ENCODE results near the gene RBMS2. TPM values are rescaled to one million over a fixed set of nuclear protein-coding genes. Genes with fewer than 3 reads are reported as not detected.

The RBMS2 gene
- polyA plus RNA-seq, 1 of the 3 experiments (the other 2 are of a cell fraction) = 8.9 TPM

GRCh38 chr12:56476972-56477432 lies 44.6 kb upstream of the RBMS2 start:
- 100% methylated on average over 1 of the region's 1 CpG for WGBS (ENCODE audit: low lambda C conversion rate)

DNA sequence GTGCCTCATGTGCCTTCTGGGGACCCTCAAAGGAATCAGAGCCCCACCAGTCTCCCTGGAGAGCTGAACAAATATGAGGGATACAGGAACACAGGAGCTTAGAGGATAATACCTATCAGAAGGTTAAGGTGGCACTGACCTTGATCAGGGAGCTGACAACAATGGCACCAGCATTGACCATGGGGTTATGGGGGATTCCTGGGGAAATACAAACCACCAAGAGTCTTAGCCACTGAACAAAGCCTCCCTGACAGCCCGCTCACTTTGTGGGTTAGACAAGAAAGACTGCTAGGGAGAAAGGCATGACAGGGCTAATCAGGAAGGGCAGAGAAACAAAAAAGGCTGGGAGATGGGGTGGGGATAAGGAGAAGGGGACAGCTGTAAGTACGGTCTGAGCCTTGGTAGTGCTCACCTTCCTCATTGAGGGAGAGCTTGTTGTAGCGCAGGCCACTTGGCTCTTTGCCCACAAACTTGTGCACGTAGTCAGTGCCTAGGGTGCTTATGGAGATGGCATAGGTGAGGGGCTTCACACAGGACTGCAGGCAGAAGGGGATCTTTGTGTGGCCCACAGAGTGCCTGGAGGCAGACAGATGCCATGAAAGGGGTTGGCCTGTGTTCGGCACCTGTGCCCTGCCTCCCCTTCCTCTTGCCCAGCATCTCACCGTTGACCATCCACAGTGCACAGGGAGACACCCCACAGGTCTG lies 43.9 kb upstream of the RBMS2 start:
- Histone ChIP-seq H3K27ac (ENCODE audit: low read depth in 2 of 2, low read length in 1 of 2) (no peak overlapping the region), H2AFZ (ENCODE audit: low read depth) (no peak overlapping the region), H3K9me3 (no peaks in the 10 kb centered on the region), H4K20me1 (ENCODE audit: insufficient read depth) (no peaks in the 10 kb centered on the region), H3K27me3 (ENCODE audit: insufficient read depth) (no peaks in the 10 kb centered on the region), H3K9ac (no peak overlapping the region), H3K4me2 (no peak overlapping the region), H3K4me3 (ENCODE audit: low read depth in 2 of 2, low read length in 1 of 2) (no peak overlapping the region), H3K79me2 (ENCODE audit: insufficient read depth) (no peaks in the 10 kb centered on the region), H3F3A (replicated peaks; ENCODE audit: insufficient read depth) (no peaks in the 10 kb centered on the region), H3K36me3 (replicated peaks in 1 of 2; ENCODE audit: control insufficient read depth in 1 of 2, insufficient read depth in 2 of 2, low read length in 1 of 2) (peaks cover 5 to 6% of the 10 kb centered on the region in 2 experiments), H3K4me1 (ENCODE audit: control insufficient read depth in 1 of 2, insufficient read depth in 2 of 2, low read depth in 1 of 2, low read length in 1 of 2) (no peaks in the 10 kb centered on the region; a peak in 1 of 4 replicates), H3K9me2 (no peaks in the 10 kb centered on the region)
- POLR2A ChIA-PET = interaction anchor here (0.5 kb wide), 1 partner anchor 977 kb away, joined by 4 read pairs; the partner anchor contains the start of gene INHBE
- WGBS (ENCODE audit: low lambda C conversion rate) = 92% methylated on average over 3 of the region's 6 CpGs
- TF ChIP-seq RCOR1 (IDR thresholded peaks at IDR 0.05; ENCODE audit: low read length) (no peak), ZBTB33 (IDR thresholded peaks at IDR 0.05; ENCODE audit: borderline replicate concordance, low read depth) (no peak), RAD21 (IDR thresholded peaks at IDR 0.05; ENCODE audit: low read length) (no peak), POLR2AphosphoS5 (IDR thresholded peaks at IDR 0.05; ENCODE audit: low read depth, low read length) (no peak), FOSL2 (IDR thresholded peaks at IDR 0.05; ENCODE audit: borderline replicate concordance, low read depth) (no peak), TCF12 (IDR thresholded peaks at IDR 0.05) (no peak), TEAD4 (IDR thresholded peaks at IDR 0.05; ENCODE audit: borderline replicate concordance, insufficient read depth) (no peak), YY1 (IDR thresholded peaks at IDR 0.05; ENCODE audit: low read depth) (no peak)
- TF ChIP-seq, protein P1, sequence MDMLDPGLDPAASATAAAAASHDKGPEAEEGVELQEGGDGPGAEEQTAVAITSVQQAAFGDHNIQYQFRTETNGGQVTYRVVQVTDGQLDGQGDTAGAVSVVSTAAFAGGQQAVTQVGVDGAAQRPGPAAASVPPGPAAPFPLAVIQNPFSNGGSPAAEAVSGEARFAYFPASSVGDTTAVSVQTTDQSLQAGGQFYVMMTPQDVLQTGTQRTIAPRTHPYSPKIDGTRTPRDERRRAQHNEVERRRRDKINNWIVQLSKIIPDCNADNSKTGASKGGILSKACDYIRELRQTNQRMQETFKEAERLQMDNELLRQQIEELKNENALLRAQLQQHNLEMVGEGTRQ (IDR thresholded peaks at IDR 0.05; ENCODE audit: borderline replicate concordance, low read depth, low read length) = no peak
- no peak for DNase-seq
- CTCF ChIA-PET = interaction anchor here (0.9 kb wide), 1 partner anchor 9 kb away, joined by 3 read pairs; the partner anchor contains the start of gene SPRYD4

More at GRCh38 chr12:56476972-56477432, 44.6 kb upstream of the RBMS2 start:
- TF ChIP-seq FOSL2 (IDR thresholded peaks at IDR 0.05; ENCODE audit: borderline replicate concordance, low read depth) (no peak), TAF1 (IDR thresholded peaks at IDR 0.05; ENCODE audit: borderline replicate concordance, low read depth, low read length) (no peak), RAD21 (IDR thresholded peaks at IDR 0.05; ENCODE audit: low read length) (no peak), JUND (IDR thresholded peaks at IDR 0.05) (no peak), GATA2 (CRISPR knock-in tag; IDR thresholded peaks at IDR 0.05) (no peak), TEAD4 (IDR thresholded peaks at IDR 0.05; ENCODE audit: borderline replicate concordance, insufficient read depth) (no peak), RCOR1 (IDR thresholded peaks at IDR 0.05; ENCODE audit: low read length) (no peak), GABPA (IDR thresholded peaks at IDR 0.05; ENCODE audit: low read depth) (no peak), TCF12 (IDR thresholded peaks at IDR 0.05) (no peak), USF1 (IDR thresholded peaks at IDR 0.05; ENCODE audit: borderline replicate concordance, low read depth) (no peak)
- DNase-seq = no peak
- Histone ChIP-seq H3K27me3 (ENCODE audit: insufficient read depth) (no peaks in the 10 kb centered on the region), H3K79me2 (ENCODE audit: insufficient read depth) (no peaks in the 10 kb centered on the region), H3K27ac (ENCODE audit: low read depth in 2 of 2, low read length in 1 of 2) (no peak overlapping the region), H3K9ac (no peak overlapping the region), H3K4me2 (no peak overlapping the region), H2AFZ (ENCODE audit: low read depth) (no peak overlapping the region), H3F3A (replicated peaks; ENCODE audit: insufficient read depth) (no peaks in the 10 kb centered on the region), H3K4me1 (ENCODE audit: control insufficient read depth in 1 of 2, insufficient read depth in 2 of 2, low read depth in 1 of 2, low read length in 1 of 2) (no peaks in the 10 kb centered on the region; a peak in 1 of 4 replicates), H4K20me1 (ENCODE audit: insufficient read depth) (no peaks in the 10 kb centered on the region), H3K9me2 (no peaks in the 10 kb centered on the region), H3K36me3 (replicated peaks in 1 of 2; ENCODE audit: control insufficient read depth in 1 of 2, insufficient read depth in 2 of 2, low read length in 1 of 2) (peaks cover 6 to 12% of the 10 kb centered on the region in 2 experiments), H3K4me3 (ENCODE audit: low read depth in 2 of 2, low read length in 1 of 2) (no peak overlapping the region), H3K9me3 (no peaks in the 10 kb centered on the region)
- CTCF ChIA-PET = interaction anchor here (0.9 kb wide), 1 partner anchor 8 kb away, joined by 3 read pairs; the partner anchor contains the start of gene SPRYD4
- POLR2A ChIA-PET = no interaction called here
